NCI-H146 (cell line): ENCODE results near the gene RBM10.

ENCODE experiments used
- DNase-seq: peaks from one replicate; lab custom pipeline; 2025; lab: John Stamatoyannopoulos, UW

RBM10 gene

GRCh38 chrX:47148946-47149345 lies 3.9 kb downstream of the RBM10 start:
- DNase-seq = no peak

- DNase-seq = no peak
Measured at GRCh38 chrX:47151435-47151834, 6.4 kb downstream of the RBM10 start.

GRCh38 chrX:47156611-47157520 lies 11.8 kb downstream of the RBM10 start:
- DNase-seq = no peak

GRCh38 chrX:47158131-47158530 lies 13.1 kb downstream of the RBM10 start:
- DNase-seq = no peak

- no peak for DNase-seq
Measured at GRCh38 chrX:47158781-47159180, 13.8 kb downstream of the RBM10 start.

- DNase-seq = no peak
Measured at GRCh38 chrX:47160781-47161180, 15.8 kb downstream of the RBM10 start.

- DNase-seq = no peak
Measured at GRCh38 chrX:47162927-47163583, 18.0 kb downstream of the RBM10 start.

GRCh38 chrX:47164420-47164819 lies 19.4 kb downstream of the RBM10 start:
- DNase-seq = no peak

- no peak for DNase-seq
Measured at GRCh38 chrX:47166126-47166525, 21.1 kb downstream of the RBM10 start.

- no peak for DNase-seq
Measured at GRCh38 chrX:47168495-47169073, 23.6 kb downstream of the RBM10 start.

GRCh38 chrX:47169273-47169672 lies 24.3 kb downstream of the RBM10 start:
- DNase-seq = no peak

- DNase-seq = no peak
Measured at GRCh38 chrX:47169726-47170515, 24.9 kb downstream of the RBM10 start.

GRCh38 chrX:47170861-47171692 lies 26.1 kb downstream of the RBM10 start:
- DNase-seq = no peak

GRCh38 chrX:47171996-47172395 lies 27.0 kb downstream of the RBM10 start:
- DNase-seq = no peak

- DNase-seq = no peak
Measured at GRCh38 chrX:47172549-47172948, 27.5 kb downstream of the RBM10 start.

GRCh38 chrX:47172971-47173792 lies 28.2 kb downstream of the RBM10 start:
- no peak for DNase-seq

- no peak for DNase-seq
Measured at GRCh38 chrX:47174376-47174775, 29.4 kb downstream of the RBM10 start.

GRCh38 chrX:47174846-47175587 lies 30.0 kb downstream of the RBM10 start:
- no peak for DNase-seq

- no peak for DNase-seq
Measured at GRCh38 chrX:47175588-47175980, 30.6 kb downstream of the RBM10 start.
